Peyer's patch (tissue), 4 donors: ENCODE results near the gene CDH23.

ENCODE experiments used
- POLR2A ChIP-seq, 2 donors: fragments of 450-650 bp; IDR thresholded peaks; one replicate each; pipeline ENCODE4 v1.5.1; 2017; ENCODE audit warnings: antibody characterized with exemption in 2 of 2, mild to moderate bottlenecking in 2 of 2, moderate library complexity in 2 of 2
- TF ChIP-seq, protein P1 (sequence below), 6 experiments: fragments of 450-650 bp in 4 of 6; fragments of 200-600 bp in 2 of 6; sonication (generic) in 1 of 6; IDR thresholded peaks; one replicate each; pipeline ENCODE4 v1.5.1; 2017 to 2019; ENCODE audit warnings: antibody characterized with exemption in 6 of 6, mild to moderate bottlenecking in 3 of 6, moderate library complexity in 1 of 6

DNA sequence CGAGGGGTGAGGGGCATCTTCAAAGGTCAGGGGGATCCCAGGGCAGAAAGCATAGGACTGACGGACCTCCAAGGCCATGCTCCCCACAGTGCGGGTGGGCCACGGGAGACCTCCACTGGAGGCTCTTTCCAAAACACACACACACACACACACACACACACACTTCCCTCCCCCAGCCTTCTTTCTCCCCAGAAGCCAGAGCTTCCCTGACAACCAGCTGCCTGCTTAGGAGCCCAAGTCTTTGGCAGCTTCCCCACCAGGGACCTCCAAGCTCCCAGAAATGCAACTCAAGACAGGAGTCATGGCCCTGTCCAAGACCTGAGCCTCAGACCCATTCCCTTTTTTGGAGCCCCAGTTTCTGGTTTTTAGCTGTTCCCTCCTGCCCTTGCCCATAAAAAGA is 323.6 kb downstream of the CDH23 start:
- TF ChIP-seq POLR2A (IDR thresholded peaks at IDR 0.05): no peak
- TF ChIP-seq, protein P1, sequence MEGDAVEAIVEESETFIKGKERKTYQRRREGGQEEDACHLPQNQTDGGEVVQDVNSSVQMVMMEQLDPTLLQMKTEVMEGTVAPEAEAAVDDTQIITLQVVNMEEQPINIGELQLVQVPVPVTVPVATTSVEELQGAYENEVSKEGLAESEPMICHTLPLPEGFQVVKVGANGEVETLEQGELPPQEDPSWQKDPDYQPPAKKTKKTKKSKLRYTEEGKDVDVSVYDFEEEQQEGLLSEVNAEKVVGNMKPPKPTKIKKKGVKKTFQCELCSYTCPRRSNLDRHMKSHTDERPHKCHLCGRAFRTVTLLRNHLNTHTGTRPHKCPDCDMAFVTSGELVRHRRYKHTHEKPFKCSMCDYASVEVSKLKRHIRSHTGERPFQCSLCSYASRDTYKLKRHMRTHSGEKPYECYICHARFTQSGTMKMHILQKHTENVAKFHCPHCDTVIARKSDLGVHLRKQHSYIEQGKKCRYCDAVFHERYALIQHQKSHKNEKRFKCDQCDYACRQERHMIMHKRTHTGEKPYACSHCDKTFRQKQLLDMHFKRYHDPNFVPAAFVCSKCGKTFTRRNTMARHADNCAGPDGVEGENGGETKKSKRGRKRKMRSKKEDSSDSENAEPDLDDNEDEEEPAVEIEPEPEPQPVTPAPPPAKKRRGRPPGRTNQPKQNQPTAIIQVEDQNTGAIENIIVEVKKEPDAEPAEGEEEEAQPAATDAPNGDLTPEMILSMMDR (IDR thresholded peaks at IDR 0.05): no peak
